HCT116 (cell line): ENCODE results near the gene PGK2.

Source experiments
- EZH2phosphoT487 ChIP-seq: fragments of 200-600 bp; IDR thresholded peaks from 2 replicates; pipeline ENCODE4 v1.6.1; 2018; ENCODE audit warnings: antibody characterized with exemption, borderline replicate concordance
- JUND ChIP-seq: IDR thresholded peaks from 2 replicates; pipeline ENCODE4 v1.6.1; 2012
- POLR2AphosphoS5 ChIP-seq: IDR thresholded peaks from 2 replicates; pipeline ENCODE4 v1.6.1; 2011; ENCODE audit warnings: mild to moderate bottlenecking, low read depth, low read length, moderate library complexity
- YY1 ChIP-seq: IDR thresholded peaks from 2 replicates; pipeline ENCODE4 v1.6.1; 2011; ENCODE audit warnings: low read length, low read depth, moderate library complexity, mild to moderate bottlenecking; ENCODE audit not compliant: insufficient replicate concordance; ENCODE audit errors: extremely low read depth
- ZBTB33 ChIP-seq: IDR thresholded peaks from 2 replicates; pipeline ENCODE4 v1.6.1; 2011; ENCODE audit warnings: mild to moderate bottlenecking, low read length, moderate library complexity; ENCODE audit not compliant: insufficient replicate concordance; ENCODE audit errors: extremely low read depth

GRCh38 chr6:49805246-49805645, 18.2 kb upstream of the PGK2 start:
- no peak for TF ChIP-seq POLR2AphosphoS5
- TF ChIP-seq EZH2phosphoT487 = no peak
- TF ChIP-seq YY1 = no peak
- TF ChIP-seq JUND = no peak
- no peak for TF ChIP-seq ZBTB33
